Caco-2 (cell line): ENCODE results near the gene GALNT1. TPM values are rescaled to one million over a fixed set of nuclear protein-coding genes. Genes with fewer than 3 reads are reported as not detected.

Experiments
- BruUV-seq: library from RNA; stranded (reverse); fragments of 400-500 nt; replicated peaks from 2 replicates; lab custom pipeline; 2021; lab: Mats Ljungman, UMichigan
- CTCF ChIA-PET: fragments of 300-600 bp; sonication (Branson Sonifier 250); formaldehyde crosslinking; loops from one replicate; lab custom pipeline; 2022; ENCODE audit warnings: antibody characterized with exemption; lab: Charles Lee
- POLR2A ChIA-PET: fragments of 300-600 bp; sonication (Branson Sonifier 250); formaldehyde crosslinking; loops from one replicate; lab custom pipeline; 2022; ENCODE audit warnings: antibody characterized with exemption; lab: Charles Lee
- DNase-seq, 2 experiments: peaks; one replicate each; pipeline versions ENCODE4 v3.0.0 to v3.0.0-alpha.2; 2020 to 2022
- H3K27me3 ChIP-seq: replicated peaks from 2 replicates; pipeline ENCODE4 v1.6.0; 2011; ENCODE audit warnings: low read length; ENCODE audit not compliant: control insufficient read depth, insufficient read depth
- H3K36me3 ChIP-seq: 2 replicates; pipeline ENCODE4 v1.5.1; 2011; ENCODE audit warnings: low read length; ENCODE audit not compliant: control insufficient read depth, insufficient read depth
- H3K4me1 ChIP-seq: fragments of 250-450 bp; sonication (Bioruptor Pico); 2 replicates; pipeline ENCODE4 v1.5.1; 2020; ENCODE audit warnings: mild to moderate bottlenecking
- H3K4me3 ChIP-seq: 2 replicates; pipeline ENCODE4 v1.5.1; 2011; ENCODE audit warnings: low read depth, mild to moderate bottlenecking, control low read depth, low read length
- H3K9me3 ChIP-seq: fragments of 250-450 bp; sonication (Bioruptor Pico); 2 replicates; pipeline ENCODE4 v1.5.1; 2020; ENCODE audit warnings: mild to moderate bottlenecking, moderate library complexity
- H3K27ac Mint-ChIP-seq: one replicate; pipeline ENCODE4 v1.8.0; 2022; ENCODE audit warnings: mixed read lengths; ENCODE audit not compliant: unreplicated experiment
- H3K27me3 Mint-ChIP-seq: one replicate; pipeline ENCODE4 v1.8.0; 2022; ENCODE audit warnings: mixed read lengths; ENCODE audit not compliant: insufficient read depth, unreplicated experiment
- H3K36me3 Mint-ChIP-seq: one replicate; pipeline ENCODE4 v1.8.0; 2022; ENCODE audit warnings: mild to moderate bottlenecking, mixed read lengths; ENCODE audit not compliant: insufficient read depth, unreplicated experiment
- H3K4me1 Mint-ChIP-seq: one replicate; pipeline ENCODE4 v1.8.0; 2022; ENCODE audit warnings: low read depth, mixed read lengths; ENCODE audit not compliant: unreplicated experiment
- H3K4me3 Mint-ChIP-seq: one replicate; pipeline ENCODE4 v1.8.0; 2022; ENCODE audit warnings: mild to moderate bottlenecking, moderate library complexity, mixed read lengths; ENCODE audit not compliant: unreplicated experiment
- H3K9me3 Mint-ChIP-seq: one replicate; pipeline ENCODE4 v1.8.0; 2022; ENCODE audit warnings: mixed read lengths; ENCODE audit not compliant: unreplicated experiment
- CTCF ChIP-seq, 2 experiments: fragments of 200-600 bp in 1 of 2; IDR thresholded peaks; 1 replicate in 1 of 2; 2 replicates in 1 of 2; pipeline versions ENCODE4 v1.5.1 to v1.8.0; 2011 to 2022; ENCODE audit warnings: antibody characterized with exemption in 1 of 2, control low read depth in 1 of 2, inconsistent platforms in 1 of 2, low read depth in 1 of 2, low read length in 1 of 2, mild to moderate bottlenecking in 1 of 2, moderate library complexity in 1 of 2; ENCODE audit not compliant: insufficient read depth in 1 of 2, severe bottlenecking in 1 of 2, unreplicated experiment in 1 of 2
- intact Hi-C: fragments of 100-400 bp; cut with micrococcal nuclease; formaldehyde crosslinking; loops from one replicate; pipeline ENCODE4 v1.10.0; 2022; ENCODE audit not compliant: unreplicated experiment
- total RNA-seq: library from RNA; stranded (reverse); gene quantifications from 2 replicates; pipeline ENCODE4 v1.2.3, GENCODE V29; 2022

GALNT1 gene
- total RNA-seq, 1 experiment from 2014 or later: 53.6 TPM

- no peaks in the 10 kb centered on the region for H3K4me1 ChIP-seq
- no peaks in the 10 kb centered on the region for H3K9me3 ChIP-seq
- BruUV-seq: no TSS peak
- no peaks in the 10 kb centered on the region for H3K27me3 Mint-ChIP-seq
- intact Hi-C loops: no loop called here
- H3K9me3 Mint-ChIP-seq: no peaks in the 10 kb centered on the region
- H3K4me3 ChIP-seq: no peak overlapping the region
- no peak overlapping the region for H3K27ac Mint-ChIP-seq
- DNase-seq: no peak
- no peaks in the 10 kb centered on the region for H3K36me3 ChIP-seq
- no peaks in the 10 kb centered on the region for H3K4me1 Mint-ChIP-seq
- H3K4me3 Mint-ChIP-seq: no peak overlapping the region
- ChIA-PET POLR2A (no interaction called here), CTCF (no interaction called here)
- no peaks in the 10 kb centered on the region for H3K36me3 Mint-ChIP-seq
- no peak for TF ChIP-seq CTCF (IDR thresholded peaks at IDR 0.05; ENCODE audit: insufficient read depth in 1 of 2, low read depth in 1 of 2, low read length in 1 of 2, severe bottlenecking in 1 of 2, unreplicated experiment in 1 of 2)
- H3K27me3 ChIP-seq: no peaks in the 10 kb centered on the region
Observed at GRCh38 chr18:35610089-35610488, 28.5 kb downstream of the GALNT1 start.

- Mint-ChIP-seq H3K9me3 (no peaks in the 10 kb centered on the region), H3K27me3 (no peaks in the 10 kb centered on the region), H3K4me1 (no peaks in the 10 kb centered on the region), H3K27ac (no peak overlapping the region), H3K4me3 (no peak overlapping the region), H3K36me3 (no peaks in the 10 kb centered on the region)
- H3K4me3 ChIP-seq: no peak overlapping the region
- TF ChIP-seq CTCF (IDR thresholded peaks at IDR 0.05; ENCODE audit: insufficient read depth in 1 of 2, low read depth in 1 of 2, low read length in 1 of 2, severe bottlenecking in 1 of 2, unreplicated experiment in 1 of 2): no peak
- no peaks in the 10 kb centered on the region for H3K4me1 ChIP-seq
- H3K36me3 ChIP-seq: no peaks in the 10 kb centered on the region
- ChIA-PET POLR2A (no interaction called here), CTCF (no interaction called here)
- no TSS peak for BruUV-seq
- H3K9me3 ChIP-seq: no peaks in the 10 kb centered on the region
- no peak for DNase-seq
- no peaks in the 10 kb centered on the region for H3K27me3 ChIP-seq
- intact Hi-C loops: no loop called here
Observed at GRCh38 chr18:35610724-35611123, 29.2 kb downstream of the GALNT1 start.

- Mint-ChIP-seq H3K4me1 (no peaks in the 10 kb centered on the region), H3K36me3 (no peaks in the 10 kb centered on the region), H3K27me3 (no peaks in the 10 kb centered on the region), H3K27ac (no peak overlapping the region), H3K9me3 (no peaks in the 10 kb centered on the region), H3K4me3 (no peak overlapping the region)
- H3K36me3 ChIP-seq: no peaks in the 10 kb centered on the region
- no peak overlapping the region for H3K4me3 ChIP-seq
- DNase-seq: no peak
- no TSS peak for BruUV-seq
- intact Hi-C loops: no loop called here
- ChIA-PET CTCF (no interaction called here), POLR2A (no interaction called here)
- no peaks in the 10 kb centered on the region for H3K4me1 ChIP-seq
- no peaks in the 10 kb centered on the region for H3K27me3 ChIP-seq
- no peaks in the 10 kb centered on the region for H3K9me3 ChIP-seq
- TF ChIP-seq CTCF (IDR thresholded peaks at IDR 0.05; ENCODE audit: insufficient read depth in 1 of 2, low read depth in 1 of 2, low read length in 1 of 2, severe bottlenecking in 1 of 2, unreplicated experiment in 1 of 2): no peak
Observed at GRCh38 chr18:35611518-35611917, 30.0 kb downstream of the GALNT1 start.
